HG02973 (cell line): ENCODE measurements around the gene PXK.

ENCODE experiments used
- ATAC-seq: cut with Tn5 transposase; IDR thresholded peaks from one replicate; pipeline ENCODE4 v1.9.1; 2021; ENCODE audit warnings: moderate library complexity; ENCODE audit not compliant: unreplicated experiment

PXK gene

GRCh38 chr3:58459160-58459559 lies 126.5 kb downstream of the PXK start:
- no peak for ATAC-seq

- ATAC-seq: no peak
Observed at GRCh38 chr3:58462829-58463180, 130.1 kb downstream of the PXK start.

- peak; percentile 94 for ATAC-seq
Observed at GRCh38 chr3:58463181-58463941, 130.7 kb downstream of the PXK start.

- no peak for ATAC-seq
Observed at GRCh38 chr3:58463942-58464271, 131.2 kb downstream of the PXK start.

GRCh38 chr3:58464866-58465265 lies 132.2 kb downstream of the PXK start:
- ATAC-seq: no peak

GRCh38 chr3:58466899-58467563 lies 134.3 kb downstream of the PXK start:
- no peak for ATAC-seq

- no peak for ATAC-seq
Observed at GRCh38 chr3:58469096-58469495, 136.4 kb downstream of the PXK start.

- no peak for ATAC-seq
Observed at GRCh38 chr3:58470363-58471024, 137.8 kb downstream of the PXK start.

GRCh38 chr3:58471025-58471887 lies 138.6 kb downstream of the PXK start:
- ATAC-seq: no peak

- ATAC-seq: no peak
Observed at GRCh38 chr3:58473275-58473674, 140.6 kb downstream of the PXK start.

GRCh38 chr3:58474348-58474911 lies 141.7 kb downstream of the PXK start:
- no peak for ATAC-seq

- ATAC-seq: no peak
Observed at GRCh38 chr3:58474967-58475578, 142.4 kb downstream of the PXK start.
